Measurements from ENCODE around the gene S1PR3.

GRCh38 chr9:88997646-88998045 lies 6.4 kb downstream of the S1PR3 start:
- TF ChIP-seq POLR2A (IDR thresholded peaks at IDR 0.05; ENCODE audit: low read length): no peak
- no peak for TF ChIP-seq GATA1 (IDR thresholded peaks at IDR 0.05; ENCODE audit: low read depth, low read length)

Measured in erythroblast (primary cell).